ENCODE data around the gene LRRC8C.
A peak's percentile ranks its signal among the peaks of the same experiment; 100 is the strongest.

Gene LRRC8C

GRCh38 chr1:89599332-89599630 is 33.6 kb upstream of the LRRC8C start:
- Histone ChIP-seq H3K4me1 (ENCODE audit: control insufficient read depth, low read depth, low read length) (no peaks in the 10 kb centered on the region), H3K79me1 (ENCODE audit: low read length) (no peaks in the 10 kb centered on the region), H2AK5ac (ENCODE audit: low read length) (no peak overlapping the region), H3K79me2 (ENCODE audit: control insufficient read depth, insufficient read depth, low read length) (no peaks in the 10 kb centered on the region), H3K27me3 (ENCODE audit: insufficient read depth, low read length, poor library complexity) (no peaks in the 10 kb centered on the region), H3K23ac (ENCODE audit: low read length) (no peak overlapping the region), H4K8ac (ENCODE audit: low read depth, low read length) (no peak overlapping the region), H2BK5ac (ENCODE audit: low read length) (no peak overlapping the region), H3K9ac (ENCODE audit: low read length) (peak overlapping the region; percentile 1), H4K5ac (ENCODE audit: low read length) (no peak overlapping the region), H3K4me2 (ENCODE audit: low read length) (no peak overlapping the region), H3K56ac (ENCODE audit: low read length) (no peak overlapping the region), H3K4ac (ENCODE audit: low read depth, low read length) (no peak overlapping the region), H3K27ac (ENCODE audit: low read depth, low read length) (no peak overlapping the region), H2BK15ac (replicated peaks; ENCODE audit: low read depth) (peak overlapping the region; percentile 59), H3K4me3 (ENCODE audit: low read length) (no peak overlapping the region), H2BK120ac (ENCODE audit: low read depth, low read length) (no peak overlapping the region), H3K36me3 (ENCODE audit: control insufficient read depth, insufficient read depth, low read length) (no peaks in the 10 kb centered on the region), H3K18ac (ENCODE audit: low read length) (no peak overlapping the region)
- no peak for DNase-seq
- no CpG with 5 or more reads among the region's 2 CpGs for WGBS (ENCODE audit: extremely low coverage, insufficient coverage, low lambda C conversion rate)

GRCh38 chr1:89600451-89601224 is 32.3 kb upstream of the LRRC8C start:
- Histone ChIP-seq H4K5ac (ENCODE audit: low read length) (no peak overlapping the region), H3K56ac (ENCODE audit: low read length) (no peak overlapping the region), H3K23ac (ENCODE audit: low read length) (no peak overlapping the region), H3K27me3 (ENCODE audit: insufficient read depth, low read length, poor library complexity) (no peaks in the 10 kb centered on the region), H3K4me3 (ENCODE audit: low read length) (no peak overlapping the region), H3K4me1 (ENCODE audit: control insufficient read depth, low read depth, low read length) (no peaks in the 10 kb centered on the region), H3K79me2 (ENCODE audit: control insufficient read depth, insufficient read depth, low read length) (no peaks in the 10 kb centered on the region), H2AK5ac (ENCODE audit: low read length) (no peak overlapping the region), H3K9ac (ENCODE audit: low read length) (no peak overlapping the region), H3K79me1 (ENCODE audit: low read length) (no peaks in the 10 kb centered on the region), H3K18ac (ENCODE audit: low read length) (no peak overlapping the region), H3K4me2 (ENCODE audit: low read length) (no peak overlapping the region), H3K4ac (ENCODE audit: low read depth, low read length) (no peak overlapping the region), H3K36me3 (ENCODE audit: control insufficient read depth, insufficient read depth, low read length) (no peaks in the 10 kb centered on the region), H2BK5ac (ENCODE audit: low read length) (no peak overlapping the region), H4K8ac (ENCODE audit: low read depth, low read length) (no peak overlapping the region), H3K27ac (ENCODE audit: low read depth, low read length) (no peak overlapping the region), H2BK15ac (replicated peaks; ENCODE audit: low read depth) (no peak overlapping the region), H2BK120ac (ENCODE audit: low read depth, low read length) (no peak overlapping the region)
- no peak for DNase-seq
- no CpG with 5 or more reads among the region's 3 CpGs for WGBS (ENCODE audit: extremely low coverage, insufficient coverage, low lambda C conversion rate)

GRCh38 chr1:89602871-89603404 is 30.0 kb upstream of the LRRC8C start:
- H3K23ac ChIP-seq (ENCODE audit: low read length) = no peak overlapping the region
- H3K4me3 ChIP-seq (ENCODE audit: low read length) = no peak overlapping the region
- H4K5ac ChIP-seq (ENCODE audit: low read length) = no peak overlapping the region
- no peak overlapping the region for H3K27ac ChIP-seq (ENCODE audit: low read depth, low read length)
- H3K79me2 ChIP-seq (ENCODE audit: control insufficient read depth, insufficient read depth, low read length) = no peaks in the 10 kb centered on the region
- no peak overlapping the region for H3K4me2 ChIP-seq (ENCODE audit: low read length)
- no peaks in the 10 kb centered on the region for H3K27me3 ChIP-seq (ENCODE audit: insufficient read depth, low read length, poor library complexity)
- H2BK5ac ChIP-seq (ENCODE audit: low read length) = no peak overlapping the region
- no peak overlapping the region for H4K8ac ChIP-seq (ENCODE audit: low read depth, low read length)
- no peak overlapping the region for H3K9ac ChIP-seq (ENCODE audit: low read length)
- no peak overlapping the region for H3K4ac ChIP-seq (ENCODE audit: low read depth, low read length)
- DNase-seq = no peak
- H3K36me3 ChIP-seq (ENCODE audit: control insufficient read depth, insufficient read depth, low read length) = no peaks in the 10 kb centered on the region
- no peak overlapping the region for H2AK5ac ChIP-seq (ENCODE audit: low read length)
- no peak overlapping the region for H3K18ac ChIP-seq (ENCODE audit: low read length)
- peaks cover 2% of the 10 kb centered on the region for H3K4me1 ChIP-seq (ENCODE audit: control insufficient read depth, low read depth, low read length)
- H3K79me1 ChIP-seq (ENCODE audit: low read length) = no peaks in the 10 kb centered on the region
- WGBS (ENCODE audit: extremely low coverage, insufficient coverage, low lambda C conversion rate) = no CpG with 5 or more reads among the region's 6 CpGs
- H3K56ac ChIP-seq (ENCODE audit: low read length) = no peak overlapping the region
- no peak overlapping the region for H2BK120ac ChIP-seq (ENCODE audit: low read depth, low read length)
- H2BK15ac ChIP-seq (replicated peaks; ENCODE audit: low read depth) = no peak overlapping the region

DNA sequence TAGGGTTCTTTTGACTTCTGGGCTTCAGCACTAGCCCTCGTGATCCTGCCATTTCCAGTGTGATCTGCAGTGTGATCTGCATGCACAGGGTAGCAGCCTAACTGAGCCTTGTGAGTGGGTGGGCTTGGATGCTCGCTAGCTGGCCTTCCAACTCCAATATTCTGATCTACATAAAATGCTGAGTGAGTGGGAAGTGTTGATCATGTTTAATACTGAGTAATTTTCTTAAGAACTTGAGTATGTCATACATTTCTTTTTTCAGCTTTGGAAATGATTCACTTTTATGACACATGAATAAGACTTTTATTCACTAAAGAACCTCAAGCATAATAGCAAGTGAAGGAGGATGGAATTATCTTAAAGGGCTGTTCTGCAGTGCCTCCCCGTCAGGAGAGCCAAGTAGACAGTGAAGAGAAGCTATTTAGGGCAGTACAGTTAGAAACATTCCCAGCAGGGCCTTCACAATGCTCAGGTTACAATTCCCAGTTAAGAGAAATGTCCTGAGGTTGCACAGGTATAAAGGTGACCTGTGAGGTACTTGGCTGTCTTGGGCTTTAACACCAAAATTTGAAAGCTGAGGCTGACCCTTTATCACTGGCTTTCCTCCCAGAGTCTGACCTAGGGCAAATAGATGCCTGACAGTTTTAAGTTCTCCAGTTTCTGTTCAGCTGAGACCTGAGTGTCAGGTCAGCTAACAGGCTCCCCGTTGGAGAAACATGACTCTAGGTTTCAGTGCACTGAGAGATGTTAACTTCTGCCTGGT is 29.1 kb upstream of the LRRC8C start:
- Histone ChIP-seq H2BK120ac (ENCODE audit: low read depth, low read length) (no peak overlapping the region), H4K8ac (ENCODE audit: low read depth, low read length) (no peak overlapping the region), H3K4me3 (ENCODE audit: low read length) (no peak overlapping the region), H3K4me1 (ENCODE audit: control insufficient read depth, low read depth, low read length) (peaks cover 2% of the 10 kb centered on the region), H3K23ac (ENCODE audit: low read length) (no peak overlapping the region), H3K4me2 (ENCODE audit: low read length) (no peak overlapping the region), H3K27me3 (ENCODE audit: insufficient read depth, low read length, poor library complexity) (no peaks in the 10 kb centered on the region), H3K4ac (ENCODE audit: low read depth, low read length) (no peak overlapping the region), H3K36me3 (ENCODE audit: control insufficient read depth, insufficient read depth, low read length) (no peaks in the 10 kb centered on the region), H4K5ac (ENCODE audit: low read length) (no peak overlapping the region), H2AK5ac (ENCODE audit: low read length) (no peak overlapping the region), H3K79me1 (ENCODE audit: low read length) (no peaks in the 10 kb centered on the region), H3K9ac (ENCODE audit: low read length) (no peak overlapping the region), H3K27ac (ENCODE audit: low read depth, low read length) (no peak overlapping the region), H2BK15ac (replicated peaks; ENCODE audit: low read depth) (no peak overlapping the region), H2BK5ac (ENCODE audit: low read length) (no peak overlapping the region), H3K79me2 (ENCODE audit: control insufficient read depth, insufficient read depth, low read length) (no peaks in the 10 kb centered on the region), H3K56ac (ENCODE audit: low read length) (no peak overlapping the region), H3K18ac (ENCODE audit: low read length) (no peak overlapping the region)
- DNase-seq = no peak
- no CpG with 5 or more reads among the region's 4 CpGs for WGBS (ENCODE audit: extremely low coverage, insufficient coverage, low lambda C conversion rate)

GRCh38 chr1:89604414-89604735 is 28.5 kb upstream of the LRRC8C start:
- no peak for DNase-seq
- Histone ChIP-seq H3K4me3 (ENCODE audit: low read length) (no peak overlapping the region), H3K79me1 (ENCODE audit: low read length) (no peaks in the 10 kb centered on the region), H3K4me1 (ENCODE audit: control insufficient read depth, low read depth, low read length) (peaks cover 2% of the 10 kb centered on the region), H3K18ac (ENCODE audit: low read length) (no peak overlapping the region), H2AK5ac (ENCODE audit: low read length) (no peak overlapping the region), H2BK5ac (ENCODE audit: low read length) (no peak overlapping the region), H4K8ac (ENCODE audit: low read depth, low read length) (no peak overlapping the region), H2BK15ac (replicated peaks; ENCODE audit: low read depth) (no peak overlapping the region), H3K27me3 (ENCODE audit: insufficient read depth, low read length, poor library complexity) (no peaks in the 10 kb centered on the region), H2BK120ac (ENCODE audit: low read depth, low read length) (no peak overlapping the region), H4K5ac (ENCODE audit: low read length) (no peak overlapping the region), H3K4me2 (ENCODE audit: low read length) (no peak overlapping the region), H3K56ac (ENCODE audit: low read length) (no peak overlapping the region), H3K36me3 (ENCODE audit: control insufficient read depth, insufficient read depth, low read length) (no peaks in the 10 kb centered on the region), H3K9ac (ENCODE audit: low read length) (no peak overlapping the region), H3K79me2 (ENCODE audit: control insufficient read depth, insufficient read depth, low read length) (no peaks in the 10 kb centered on the region), H3K4ac (ENCODE audit: low read depth, low read length) (no peak overlapping the region), H3K27ac (ENCODE audit: low read depth, low read length) (no peak overlapping the region), H3K23ac (ENCODE audit: low read length) (no peak overlapping the region)
- no CpG with 5 or more reads among the region's 3 CpGs for WGBS (ENCODE audit: extremely low coverage, insufficient coverage, low lambda C conversion rate)
